T-helper 9 cell (primary cell): ENCODE measurements around the gene GULP1.
"Not testable (repeated sequence)": the region's sequence is repeated elsewhere in the genome, so short reads cannot be mapped to it uniquely, and the experiment has no call there.

Source experiments
- DNase-seq: peaks from one replicate; pipeline ENCODE4 v3.0.0-alpha.2; 2020

Gene GULP1

DNA sequence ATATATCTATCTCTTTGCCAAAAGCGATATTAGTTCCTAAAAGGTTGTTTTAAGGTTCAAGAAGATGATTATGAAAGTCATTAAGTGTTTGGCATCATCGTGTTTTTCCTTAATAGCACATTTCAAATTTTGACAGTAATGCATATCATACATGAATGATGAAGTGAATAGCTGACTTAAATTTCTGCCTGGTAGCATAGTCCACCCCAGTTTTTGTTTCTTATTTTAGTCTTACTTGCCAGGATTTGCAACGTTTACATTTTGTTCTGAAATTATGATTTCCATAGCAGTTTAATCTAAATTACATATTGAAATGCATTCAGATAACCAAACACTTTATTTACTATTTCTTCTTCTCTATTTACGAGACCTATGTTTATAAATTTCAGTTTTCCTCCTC lies 201.1 kb downstream of the GULP1 start:
- DNase-seq, result no peak

GRCh38 chr2:188494906-188495305 lies 203.2 kb downstream of the GULP1 start:
- DNase-seq, result no peak

DNA sequence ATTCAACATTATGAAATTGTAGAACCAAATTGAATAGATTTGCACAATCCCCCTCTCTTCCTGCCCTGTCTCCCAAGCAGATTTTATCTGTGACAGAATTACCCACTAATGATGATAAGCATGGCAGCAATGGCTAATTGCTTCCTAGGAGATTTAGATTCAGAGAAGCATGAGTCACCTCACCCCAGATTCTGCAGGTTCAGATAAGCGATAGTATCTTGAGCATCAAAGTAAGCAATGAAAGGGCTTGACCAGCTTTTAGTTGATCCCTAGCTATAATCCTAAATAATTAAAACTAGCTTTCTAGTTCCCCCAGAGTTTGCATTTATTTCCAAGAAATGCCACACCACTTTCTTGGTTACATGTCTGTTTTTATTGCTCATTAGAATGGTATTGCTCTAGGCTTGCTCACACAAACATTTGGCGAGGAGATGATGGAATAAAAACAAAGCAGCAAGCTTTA lies 204.3 kb downstream of the GULP1 start:
- no peak for DNase-seq

GRCh38 chr2:188497726-188498125 lies 206.1 kb downstream of the GULP1 start:
- no peak for DNase-seq

DNA sequence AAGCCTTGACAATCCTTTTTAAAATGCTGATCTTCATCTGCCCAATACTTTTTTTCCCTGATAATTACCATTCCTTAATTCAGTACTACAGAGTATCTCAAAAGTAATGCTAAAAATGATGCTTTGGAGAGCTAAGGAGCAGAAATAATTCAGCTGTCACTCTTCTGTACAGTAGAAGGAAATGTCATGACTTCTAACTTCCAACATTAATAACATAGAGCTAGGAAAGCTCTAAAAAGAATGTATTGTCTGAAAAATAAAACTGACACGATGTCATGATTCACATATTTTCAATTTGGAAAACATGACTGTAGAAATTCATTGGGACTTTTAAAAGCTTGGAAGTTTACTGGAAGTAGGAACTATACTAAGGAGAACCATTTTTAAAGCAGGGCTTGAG lies 212.3 kb downstream of the GULP1 start:
- DNase-seq, result no peak

- no peak for DNase-seq
Observed at GRCh38 chr2:188506843-188507242, 215.2 kb downstream of the GULP1 start.

DNA sequence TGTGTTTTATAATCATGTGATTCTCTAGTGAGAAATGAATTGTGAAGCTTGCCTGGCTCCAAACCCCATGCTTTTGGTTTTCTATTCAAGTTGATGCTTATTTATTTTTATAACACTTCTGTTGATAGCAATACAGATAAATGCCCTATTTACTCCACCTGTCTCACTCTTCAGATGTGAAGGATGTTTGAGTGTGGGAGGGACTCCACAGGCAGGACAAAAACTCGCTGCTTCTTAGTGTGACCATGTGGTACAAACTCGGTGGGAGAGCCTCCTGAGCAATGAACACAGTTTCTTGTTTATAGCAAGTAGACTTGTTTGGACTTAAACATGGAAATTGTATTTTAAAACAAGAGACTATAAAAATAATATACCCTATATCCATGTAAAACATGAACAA lies 219.7 kb downstream of the GULP1 start:
- no peak for DNase-seq

GRCh38 chr2:188512456-188512855 lies 220.8 kb downstream of the GULP1 start:
- DNase-seq, result no peak

DNA sequence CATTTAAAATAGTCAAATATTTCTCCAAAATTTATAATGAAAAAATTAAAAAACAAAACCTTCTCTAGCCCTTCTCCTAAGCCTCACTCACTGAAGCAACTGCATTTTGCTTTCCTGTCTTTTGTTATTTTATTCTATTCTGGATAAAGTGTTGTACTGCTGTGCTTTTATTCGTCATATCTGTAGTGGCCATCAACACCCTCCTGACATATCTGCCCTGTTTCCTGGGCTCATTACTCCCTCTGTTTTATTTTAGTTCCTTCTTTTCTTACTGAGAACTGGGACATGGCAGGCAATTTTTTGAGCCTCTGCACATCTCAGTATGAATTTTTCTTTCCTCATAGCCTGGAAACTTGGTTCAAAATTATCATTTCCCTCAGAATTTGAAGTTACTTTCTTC lies 224.2 kb downstream of the GULP1 start:
- no peak for DNase-seq

DNA sequence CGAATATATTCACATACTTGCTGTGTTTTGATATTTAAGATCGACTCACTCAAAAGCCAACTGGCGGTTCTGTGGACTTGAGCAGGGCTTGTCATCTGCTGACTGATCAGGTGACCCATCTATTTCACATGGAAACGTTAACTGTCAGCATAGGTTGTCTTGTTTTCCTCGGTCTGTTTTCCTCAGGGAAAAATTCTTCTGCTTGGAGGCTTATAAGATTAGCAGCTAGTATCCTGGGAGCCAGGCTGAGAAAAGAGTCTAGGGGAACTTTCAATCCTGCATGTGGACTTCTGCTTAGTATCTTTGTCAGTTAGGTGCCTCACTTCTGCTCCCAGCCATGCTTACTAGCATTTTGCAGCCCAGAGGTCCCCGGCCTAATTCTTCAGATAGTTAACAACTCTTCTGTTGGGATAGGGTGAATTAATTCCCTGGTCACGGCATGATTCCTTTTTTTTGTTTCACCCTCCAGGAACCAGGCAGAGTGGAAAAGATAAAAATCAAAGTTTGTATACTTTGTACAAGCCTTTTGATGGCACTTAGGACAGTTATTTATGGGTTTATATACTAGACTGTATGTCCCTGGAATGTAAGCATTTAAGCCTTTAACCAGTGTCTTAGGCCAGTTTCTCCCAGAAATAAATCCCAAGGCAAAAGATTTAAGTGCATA lies 226.0 kb downstream of the GULP1 start:
- DNase-seq, result no peak

- DNase-seq, result no peak
Observed at GRCh38 chr2:188518381-188518780, 226.7 kb downstream of the GULP1 start.

- no peak for DNase-seq
Observed at GRCh38 chr2:188519136-188519535, 227.5 kb downstream of the GULP1 start.

DNA sequence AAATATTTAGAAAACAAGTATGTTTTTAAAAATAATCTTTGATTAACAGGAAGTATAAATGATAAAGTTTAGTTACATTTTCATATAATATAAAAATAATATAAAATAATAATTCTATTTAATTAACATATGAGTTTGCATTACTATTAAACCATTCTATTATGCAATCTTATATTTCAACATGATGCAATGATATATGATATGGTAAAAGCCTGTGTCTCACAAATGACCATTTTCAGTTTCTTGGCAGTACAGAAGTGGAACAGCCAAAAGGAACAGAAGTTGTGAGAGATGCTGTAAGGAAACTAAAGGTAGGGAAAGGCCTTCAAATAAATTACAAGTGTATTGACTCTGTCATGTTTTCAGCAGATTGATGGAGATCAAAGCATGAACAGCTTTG lies 230.8 kb downstream of the GULP1 start:
- no peak for DNase-seq

DNA sequence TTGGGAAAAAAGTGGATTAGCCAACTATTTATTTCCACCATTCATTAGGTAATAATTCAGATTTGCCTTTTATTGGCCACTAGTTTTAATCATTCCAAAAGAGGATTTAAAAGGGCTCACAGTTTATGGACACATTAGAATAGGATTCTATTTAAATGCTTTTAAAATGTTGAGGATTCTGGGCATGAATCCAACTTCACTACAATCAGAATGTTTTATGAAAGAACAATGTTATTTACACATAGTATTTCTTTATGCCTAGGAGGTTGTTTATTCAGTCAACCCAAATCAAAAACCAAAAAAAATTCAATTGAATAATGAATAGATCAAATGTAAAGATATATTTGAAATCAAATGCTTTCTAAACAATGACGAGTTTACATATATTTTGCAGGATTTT lies 232.2 kb downstream of the GULP1 start:
- no peak for DNase-seq

DNA sequence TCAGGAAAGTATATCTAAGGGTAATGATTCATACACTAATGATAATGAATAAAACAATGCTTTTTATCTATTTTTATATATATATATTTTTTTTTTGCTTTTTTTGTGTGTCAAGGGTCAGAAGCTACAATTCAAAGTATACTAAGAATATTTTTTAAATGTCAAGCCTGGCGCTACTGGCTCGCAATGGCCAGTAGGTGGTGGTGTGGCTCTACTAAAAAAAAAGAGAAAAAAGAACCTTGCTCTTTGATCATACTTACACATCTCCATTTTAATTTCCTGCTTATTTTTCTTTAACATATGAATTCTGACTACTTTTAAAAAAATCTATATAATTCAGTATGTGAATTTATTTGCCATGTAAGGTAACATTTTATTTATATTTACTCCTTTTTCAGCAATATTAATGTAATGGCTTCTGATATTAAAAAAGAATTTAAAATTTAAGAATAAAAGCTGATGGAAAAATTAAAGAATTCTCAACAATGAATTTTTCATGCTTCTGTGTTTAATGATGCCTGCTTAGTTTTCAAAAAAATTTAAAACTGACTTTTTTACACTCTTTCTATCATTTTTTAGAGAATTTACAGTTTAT lies 232.9 kb downstream of the GULP1 start:
- DNase-seq, result no peak

DNA sequence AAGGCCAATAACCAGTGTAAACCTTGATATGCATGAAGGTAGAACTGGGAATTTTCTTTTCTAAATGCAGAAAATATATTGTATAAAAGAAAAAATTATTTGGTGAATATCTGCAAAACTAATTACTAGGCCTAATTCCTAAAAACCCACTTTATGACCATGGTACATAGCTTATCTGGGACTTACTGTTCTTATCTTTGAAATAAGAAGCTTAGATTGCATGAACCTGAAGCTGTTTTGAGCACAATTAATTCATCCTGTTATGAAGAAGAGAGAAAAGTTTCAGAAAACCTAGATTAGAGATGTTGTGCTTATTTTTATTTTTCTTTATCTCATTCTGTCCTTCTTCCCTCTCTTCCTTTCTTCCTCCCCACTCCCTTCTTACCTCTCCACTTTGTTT lies 235.0 kb downstream of the GULP1 start:
- no peak for DNase-seq

GRCh38 chr2:188527141-188527540 lies 235.5 kb downstream of the GULP1 start:
- DNase-seq, result no peak

- DNase-seq, result no peak
Observed at GRCh38 chr2:188527581-188527993, 235.9 kb downstream of the GULP1 start.

GRCh38 chr2:188529710-188530109 lies 238.0 kb downstream of the GULP1 start:
- DNase-seq, result no peak

DNA sequence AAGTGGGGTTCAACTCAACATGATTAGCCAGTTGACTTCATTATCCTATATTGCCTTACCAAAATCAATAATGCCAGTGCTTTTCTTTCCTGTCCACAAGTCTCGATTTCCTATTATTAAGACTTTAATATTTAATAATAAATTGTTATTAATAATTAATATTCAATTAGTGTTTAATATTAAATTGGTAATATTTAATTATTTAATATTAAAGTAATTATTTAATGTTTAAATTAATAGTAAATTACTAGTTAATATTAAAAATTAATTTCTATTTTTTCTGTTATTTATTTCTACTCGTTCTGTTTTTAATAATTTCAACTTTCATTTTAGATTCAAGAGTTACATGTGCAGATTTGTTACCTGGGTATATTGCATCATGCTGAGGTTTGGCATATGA lies 243.2 kb downstream of the GULP1 start:
- no peak for DNase-seq

DNA sequence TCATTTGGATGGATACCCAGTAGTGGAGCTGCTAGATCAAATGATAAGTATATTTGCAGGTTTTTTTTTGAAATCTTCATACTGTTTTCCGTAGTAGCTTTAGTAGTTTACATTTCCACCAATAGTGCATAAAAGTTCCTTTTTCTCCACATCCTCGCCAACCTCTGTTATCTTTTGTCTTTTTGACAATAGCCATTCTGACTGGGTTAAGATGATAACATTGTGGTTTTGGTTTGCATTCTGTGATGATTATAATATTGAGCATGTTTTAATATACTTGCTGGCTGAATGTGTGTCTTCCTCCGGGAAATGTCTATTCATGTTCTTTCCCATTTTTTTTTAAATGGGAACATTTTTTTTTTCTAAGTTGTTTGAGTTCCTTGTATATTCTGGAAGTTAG lies 260.0 kb downstream of the GULP1 start:
- DNase-seq, result no peak

DNA sequence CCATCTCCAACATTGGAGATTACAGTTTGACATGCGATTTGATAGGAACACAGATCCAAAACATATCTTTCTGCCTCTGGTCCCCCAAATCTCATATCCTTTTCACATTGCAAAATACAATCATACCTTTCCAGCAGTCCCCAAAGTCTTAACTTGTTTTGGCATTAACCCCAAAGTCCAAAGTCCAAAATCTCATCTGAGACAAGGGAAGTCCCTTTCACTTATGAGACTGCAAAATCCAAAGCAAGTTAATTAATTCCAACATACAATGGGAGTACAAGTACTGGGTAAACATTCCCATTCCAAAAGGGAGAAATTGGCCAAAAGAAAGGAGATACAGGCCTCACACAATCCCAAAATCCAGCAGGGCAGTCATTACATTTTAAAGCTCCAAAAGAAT lies 265.4 kb downstream of the GULP1 start:
- DNase-seq, result no peak

GRCh38 chr2:188559455-188559854 lies 267.8 kb downstream of the GULP1 start:
- not testable (repeated sequence) for DNase-seq

DNA sequence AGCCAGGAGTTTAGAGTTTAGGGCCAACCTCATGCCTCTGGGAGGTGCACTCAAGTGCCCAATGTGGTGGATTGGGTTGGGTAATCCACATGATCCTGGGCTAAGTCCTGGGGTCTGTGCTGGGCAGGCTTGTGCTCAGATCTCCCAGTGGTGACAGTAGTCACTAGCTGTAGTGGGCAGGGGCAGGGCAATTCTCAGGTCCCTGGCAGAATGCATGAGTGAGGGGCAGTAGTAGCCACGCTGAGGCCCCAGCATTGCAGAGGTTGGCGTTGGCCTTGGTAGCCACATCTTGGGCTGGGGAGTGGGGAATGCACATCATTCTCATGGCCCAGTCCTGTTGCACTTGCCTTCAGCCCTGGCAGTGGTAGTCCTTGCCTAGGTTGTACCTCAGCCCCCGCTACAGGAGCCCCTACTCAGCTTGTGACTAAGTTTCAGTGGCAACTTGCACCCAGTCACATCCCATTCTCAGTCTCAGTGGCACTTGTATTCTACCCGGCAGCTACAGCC lies 269.9 kb downstream of the GULP1 start:
- no peak for DNase-seq
